Measurements from ENCODE around the gene MAST2.

The MAST2 gene

DNA sequence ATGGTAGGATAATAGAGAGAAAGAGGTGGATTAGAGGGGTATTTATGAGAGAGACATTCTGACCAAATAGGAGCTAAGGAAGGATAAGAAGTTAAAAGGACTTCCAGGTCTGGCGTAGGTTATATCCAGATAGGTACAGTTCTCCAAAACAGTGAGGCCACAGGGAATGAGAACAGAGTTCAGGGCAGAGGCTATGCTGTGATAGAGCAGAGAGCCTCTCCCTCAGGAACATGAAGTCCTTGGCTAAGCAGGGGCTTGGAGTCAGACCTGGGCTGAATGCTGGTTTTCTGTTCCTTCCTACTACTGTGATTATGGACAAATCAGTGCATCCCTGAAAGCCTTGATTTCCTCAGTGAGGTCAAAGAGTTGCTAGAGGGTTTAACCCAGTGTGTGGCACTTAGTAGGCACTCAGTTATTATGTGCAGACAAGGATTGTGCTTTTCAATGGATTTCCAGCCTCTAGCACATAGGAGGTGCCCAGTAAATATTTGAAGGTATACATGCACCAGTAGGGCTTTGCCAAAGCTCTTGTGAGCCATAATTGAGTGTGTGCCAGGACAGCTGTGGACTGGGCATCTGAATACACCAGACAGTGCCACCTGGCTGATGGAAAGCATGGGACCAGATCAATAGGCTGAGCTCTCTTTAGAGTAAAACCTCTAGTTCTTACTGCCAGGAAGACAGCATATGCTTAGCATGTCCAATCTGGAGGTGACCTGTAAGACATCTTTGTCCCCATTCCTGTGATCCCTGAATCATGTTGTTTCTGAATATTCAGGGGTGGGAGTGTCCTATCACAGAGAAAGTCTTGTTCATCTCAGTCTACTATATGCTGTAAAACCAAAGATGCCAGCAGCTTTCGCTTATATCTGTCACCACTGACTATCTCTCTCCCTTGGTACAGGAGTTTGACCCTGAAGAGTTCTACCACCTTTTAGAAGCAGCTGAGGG lies 217.9 kb downstream of the MAST2 start:
- DNase-seq (ENCODE audit: low read depth), result no peak
- TF ChIP-seq, protein P1, sequence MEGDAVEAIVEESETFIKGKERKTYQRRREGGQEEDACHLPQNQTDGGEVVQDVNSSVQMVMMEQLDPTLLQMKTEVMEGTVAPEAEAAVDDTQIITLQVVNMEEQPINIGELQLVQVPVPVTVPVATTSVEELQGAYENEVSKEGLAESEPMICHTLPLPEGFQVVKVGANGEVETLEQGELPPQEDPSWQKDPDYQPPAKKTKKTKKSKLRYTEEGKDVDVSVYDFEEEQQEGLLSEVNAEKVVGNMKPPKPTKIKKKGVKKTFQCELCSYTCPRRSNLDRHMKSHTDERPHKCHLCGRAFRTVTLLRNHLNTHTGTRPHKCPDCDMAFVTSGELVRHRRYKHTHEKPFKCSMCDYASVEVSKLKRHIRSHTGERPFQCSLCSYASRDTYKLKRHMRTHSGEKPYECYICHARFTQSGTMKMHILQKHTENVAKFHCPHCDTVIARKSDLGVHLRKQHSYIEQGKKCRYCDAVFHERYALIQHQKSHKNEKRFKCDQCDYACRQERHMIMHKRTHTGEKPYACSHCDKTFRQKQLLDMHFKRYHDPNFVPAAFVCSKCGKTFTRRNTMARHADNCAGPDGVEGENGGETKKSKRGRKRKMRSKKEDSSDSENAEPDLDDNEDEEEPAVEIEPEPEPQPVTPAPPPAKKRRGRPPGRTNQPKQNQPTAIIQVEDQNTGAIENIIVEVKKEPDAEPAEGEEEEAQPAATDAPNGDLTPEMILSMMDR (IDR thresholded peaks at IDR 0.05; ENCODE audit: control insufficient read depth, insufficient read depth, low read depth, low read length, missing control alignments), result no peak
- H3K4me3 ChIP-seq (ENCODE audit: control insufficient read depth, low read depth, low read length), result no peak overlapping the region

DNA sequence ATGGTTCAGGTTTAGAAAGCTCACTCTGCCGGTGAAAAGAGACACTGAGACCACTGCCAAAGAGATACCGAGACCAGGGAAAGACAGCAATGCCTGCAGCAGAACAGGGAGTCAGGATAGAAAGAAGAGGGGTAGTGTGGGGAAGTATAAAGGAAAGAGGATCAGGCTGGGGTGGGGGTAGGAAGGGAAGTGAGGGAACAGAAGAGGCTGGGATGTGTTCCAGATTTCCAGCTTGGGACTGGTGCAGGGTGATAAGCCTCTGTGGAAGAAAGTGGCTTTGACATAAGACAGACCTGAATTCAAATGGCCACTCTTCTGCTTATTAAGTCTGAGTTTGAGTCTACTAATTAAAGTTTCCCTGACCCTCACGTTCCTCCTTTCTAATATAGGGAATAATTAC lies 223.1 kb downstream of the MAST2 start:
- DNase-seq (ENCODE audit: low read depth), result no peak
- no peak overlapping the region for H3K4me3 ChIP-seq (ENCODE audit: control insufficient read depth, low read depth, low read length)
- TF ChIP-seq, protein P1 (IDR thresholded peaks at IDR 0.05; ENCODE audit: control insufficient read depth, insufficient read depth, low read depth, low read length, missing control alignments), result no peak

DNA sequence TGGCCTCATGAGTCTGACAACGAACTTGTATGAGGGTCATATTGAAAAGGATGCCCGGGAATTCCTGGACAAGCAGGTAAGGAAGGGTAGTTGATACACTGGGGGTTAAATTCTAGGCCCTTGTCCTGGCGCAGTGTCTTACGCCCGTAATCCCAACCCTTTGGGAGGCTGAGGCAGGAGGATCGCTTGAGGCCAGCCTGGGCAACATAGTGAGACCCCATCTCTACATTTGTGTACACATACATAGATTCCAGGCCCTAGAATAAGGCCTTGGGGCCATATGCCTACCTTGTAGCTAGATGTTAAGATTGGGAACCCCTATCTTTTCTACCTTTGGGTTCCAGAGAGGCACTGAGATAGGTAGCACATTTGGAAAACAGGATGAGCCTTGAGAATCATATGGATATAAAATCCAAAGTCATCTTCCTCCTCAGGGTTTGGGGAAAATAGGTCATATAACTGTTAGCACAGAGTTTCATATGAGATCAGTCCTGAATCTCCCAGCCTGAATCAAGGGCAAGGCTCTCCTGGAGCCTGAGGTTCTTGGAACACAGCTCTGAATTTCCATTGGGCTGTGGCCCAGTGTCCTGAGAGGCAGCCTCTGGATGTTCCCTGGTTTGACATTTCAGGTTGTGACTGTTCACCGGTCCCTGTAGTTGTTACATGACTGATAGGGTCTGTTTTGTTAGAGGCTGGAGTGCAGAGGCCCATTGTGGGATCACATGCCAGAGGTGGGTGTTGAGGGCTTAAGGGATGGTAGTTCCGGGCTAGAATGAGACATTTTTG lies 224.6 kb downstream of the MAST2 start:
- DNase-seq (ENCODE audit: low read depth), result no peak
- no peak overlapping the region for H3K4me3 ChIP-seq (ENCODE audit: control insufficient read depth, low read depth, low read length)
- TF ChIP-seq, protein P1 (IDR thresholded peaks at IDR 0.05; ENCODE audit: control insufficient read depth, insufficient read depth, low read depth, low read length, missing control alignments), result no peak

DNA sequence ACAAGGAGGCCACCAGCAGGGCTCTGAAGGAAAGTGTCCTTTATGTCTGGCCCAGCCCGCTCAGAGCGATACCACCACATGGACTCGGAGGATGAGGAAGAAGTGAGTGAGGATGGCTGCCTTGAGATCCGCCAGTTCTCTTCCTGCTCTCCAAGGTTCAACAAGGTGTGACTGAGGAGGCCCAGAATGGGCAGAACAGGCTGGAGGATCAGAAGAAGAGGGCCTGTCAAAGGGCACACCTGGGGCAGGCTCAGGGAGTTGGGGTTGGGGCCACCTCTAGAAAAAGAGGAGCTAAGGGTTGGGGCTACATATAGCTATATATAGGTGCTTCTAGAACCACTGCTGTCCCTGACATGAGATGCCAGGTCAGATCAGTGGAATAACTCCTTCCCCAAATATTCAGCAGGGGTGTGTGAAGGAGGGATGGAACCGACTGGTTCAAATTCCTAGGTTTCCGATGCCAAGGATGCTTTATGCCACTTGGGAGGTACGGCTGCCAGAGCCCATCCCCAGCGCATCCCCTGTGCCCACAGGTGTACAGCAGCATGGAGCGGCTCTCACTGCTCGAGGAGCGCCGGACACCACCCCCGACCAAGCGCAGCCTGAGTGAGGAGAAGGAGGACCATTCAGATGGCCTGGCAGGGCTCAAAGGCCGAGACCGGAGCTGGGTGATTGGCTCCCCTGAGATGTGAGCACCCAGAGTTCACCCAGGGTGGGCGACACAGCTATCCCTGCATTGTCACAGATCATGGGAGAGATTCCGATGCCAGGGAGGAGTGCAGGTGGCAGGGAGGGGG lies 226.9 kb downstream of the MAST2 start:
- no peak for DNase-seq (ENCODE audit: low read depth)
- no peak overlapping the region for H3K4me3 ChIP-seq (ENCODE audit: control insufficient read depth, low read depth, low read length)
- TF ChIP-seq, protein P1 (IDR thresholded peaks at IDR 0.05; ENCODE audit: control insufficient read depth, insufficient read depth, low read depth, low read length, missing control alignments), result no peak

DNA sequence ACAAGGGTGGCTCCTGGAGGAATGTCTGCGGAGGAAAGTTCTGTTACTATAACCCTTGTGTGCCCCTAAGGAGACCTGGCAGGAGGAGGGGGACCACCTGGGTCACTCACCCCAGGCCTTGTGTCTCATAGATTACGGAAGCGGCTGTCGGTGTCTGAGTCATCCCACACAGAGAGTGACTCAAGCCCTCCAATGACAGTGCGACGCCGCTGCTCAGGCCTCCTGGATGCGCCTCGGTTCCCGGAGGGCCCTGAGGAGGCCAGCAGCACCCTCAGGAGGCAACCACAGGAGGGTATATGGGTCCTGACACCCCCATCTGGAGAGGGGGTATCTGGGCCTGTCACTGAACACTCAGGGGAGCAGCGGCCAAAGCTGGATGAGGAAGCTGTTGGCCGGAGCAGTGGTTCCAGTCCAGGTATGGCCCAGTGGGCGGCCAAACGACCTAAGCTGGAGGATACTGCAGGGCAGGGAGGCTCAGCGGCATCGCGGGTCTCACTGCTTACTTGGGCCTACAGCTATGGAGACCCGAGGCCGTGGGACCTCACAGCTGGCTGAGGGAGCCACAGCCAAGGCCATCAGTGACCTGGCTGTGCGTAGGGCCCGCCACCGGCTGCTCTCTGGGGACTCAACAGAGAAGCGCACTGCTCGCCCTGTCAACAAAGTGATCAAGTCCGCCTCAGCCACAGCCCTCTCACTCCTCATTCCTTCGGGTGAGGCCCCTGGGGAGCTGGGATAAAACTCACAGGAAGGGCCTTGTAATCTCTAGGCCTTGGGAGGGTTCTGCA lies 227.7 kb downstream of the MAST2 start:
- DNase-seq (ENCODE audit: low read depth), result no peak
- TF ChIP-seq, protein P1 (IDR thresholded peaks at IDR 0.05; ENCODE audit: control insufficient read depth, insufficient read depth, low read depth, low read length, missing control alignments), result no peak
- H3K4me3 ChIP-seq (ENCODE audit: control insufficient read depth, low read depth, low read length), result no peak overlapping the region

Measured in AG09309 (cell line).